Ramos (cell line): ENCODE results near the gene ANKRD11.
"Not testable (repeated sequence)": the region's sequence is repeated elsewhere in the genome, so short reads cannot be mapped to it uniquely, and the experiment has no call there.

Source experiments
- in situ Hi-C: fragments of 300-500 bp; cut with MboI; formaldehyde crosslinking; loops from one replicate; pipeline ENCODE4 v1.14.3; 2022; ENCODE audit warnings: low sequenced_read_pairs; ENCODE audit not compliant: unreplicated experiment

ANKRD11 gene

DNA sequence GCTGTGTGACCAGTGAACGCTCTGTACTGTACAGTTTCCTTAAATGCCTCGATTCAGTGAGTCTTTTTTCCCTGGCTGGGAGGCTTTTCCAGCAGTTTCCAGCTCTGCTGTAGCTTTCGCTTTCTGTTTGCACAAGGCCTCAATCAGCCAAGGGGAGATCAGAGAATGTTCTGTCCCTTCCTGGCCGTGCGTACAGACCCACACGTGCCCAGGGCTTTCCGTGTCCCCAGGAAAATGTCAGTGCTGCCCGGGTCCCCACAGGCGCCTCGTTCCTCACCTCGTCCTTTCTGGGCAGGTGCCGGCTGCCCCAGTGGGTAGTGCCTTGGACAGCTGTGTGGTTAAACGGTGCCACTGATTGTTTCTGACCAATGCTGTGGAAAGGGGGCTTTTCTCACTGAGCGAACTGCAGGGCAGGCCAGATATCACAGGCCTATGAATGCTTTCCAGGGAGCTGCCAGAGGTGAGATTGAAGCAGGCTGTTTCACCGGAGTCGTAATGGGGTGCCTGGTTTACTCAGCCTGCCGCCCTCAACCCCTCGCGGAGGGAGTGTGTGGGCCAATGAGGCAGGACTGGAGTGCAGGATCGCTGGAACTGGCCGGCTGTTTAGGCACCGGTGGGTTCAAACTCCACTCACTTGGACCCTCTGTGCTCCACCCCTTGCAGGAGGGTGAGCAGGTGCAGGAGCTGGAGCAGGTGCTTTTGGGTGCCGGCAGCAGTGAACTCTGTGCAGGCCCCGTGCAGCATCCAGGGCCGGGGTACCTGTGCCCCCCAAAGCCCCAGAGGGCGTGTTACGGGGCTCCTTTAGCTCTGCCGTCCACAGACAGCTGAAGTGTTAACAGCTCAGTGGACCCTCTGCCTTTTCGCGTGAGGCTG is 228.4 kb downstream of the ANKRD11 start:
- in situ Hi-C loops: no loop called here

DNA sequence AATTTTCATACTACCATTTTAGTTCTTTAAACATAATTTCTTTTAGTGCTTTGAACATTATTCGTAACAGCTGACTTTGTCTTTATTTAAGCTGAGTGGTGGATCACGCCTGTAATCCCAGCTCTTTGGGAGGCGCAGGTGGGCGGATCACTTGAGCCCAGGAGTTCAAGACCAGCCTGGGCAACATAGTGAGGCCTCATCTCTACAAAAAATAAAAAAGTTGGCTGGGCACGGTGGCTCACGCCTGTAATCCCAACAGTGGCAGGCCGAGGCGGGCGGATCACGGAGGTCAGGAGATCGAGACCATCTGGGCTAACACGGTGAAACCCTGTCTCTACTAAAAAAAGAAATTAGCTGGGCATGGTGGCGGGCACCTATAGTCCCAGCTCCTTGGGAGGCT is 230.5 kb downstream of the ANKRD11 start:
- in situ Hi-C loops: not testable (repeated sequence)

GRCh38 chr16:89257757-89258465 is 232.4 kb downstream of the ANKRD11 start:
- in situ Hi-C loops: no loop called here

GRCh38 chr16:89257281-89257731 is 233.1 kb downstream of the ANKRD11 start:
- in situ Hi-C loops: no loop called here

- in situ Hi-C loops: no loop called here
Observed at GRCh38 chr16:89256651-89257254, 233.6 kb downstream of the ANKRD11 start.

DNA sequence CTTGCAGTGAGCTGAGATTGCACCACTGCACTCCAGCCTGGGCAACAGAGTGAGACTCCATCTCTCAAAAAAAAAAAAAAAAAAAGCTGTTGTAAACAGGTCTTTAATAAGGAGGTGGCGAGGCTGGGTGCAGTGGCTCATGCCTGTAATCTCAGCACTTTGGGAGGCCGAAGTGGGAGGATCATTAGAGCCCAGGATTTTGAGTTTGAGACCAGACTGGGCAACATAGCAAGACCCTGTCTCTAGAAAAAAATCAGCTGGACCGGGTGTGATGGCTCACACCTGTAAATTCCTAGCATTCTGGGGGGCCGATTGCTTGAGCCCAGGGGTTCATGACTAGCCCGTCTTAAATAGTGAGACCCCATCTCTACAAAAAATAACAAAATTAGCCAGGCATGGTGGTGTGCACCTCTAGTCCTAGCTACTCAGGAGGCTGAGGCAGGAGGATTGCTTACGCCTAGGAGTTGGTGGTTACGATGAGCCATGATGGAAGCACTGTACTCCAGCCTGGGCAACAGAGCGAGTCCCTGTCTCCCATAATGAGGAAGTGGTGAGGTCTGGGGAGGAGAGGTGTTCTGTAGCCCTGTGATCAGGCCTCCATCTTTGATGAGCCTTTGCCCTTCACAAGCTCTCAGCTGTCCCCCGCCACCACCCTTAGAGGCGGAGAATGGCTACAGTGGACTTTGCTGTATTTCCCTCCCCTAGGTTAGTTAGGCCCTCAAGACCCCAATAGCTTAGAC is 236.6 kb downstream of the ANKRD11 start:
- in situ Hi-C loops: no loop called here

DNA sequence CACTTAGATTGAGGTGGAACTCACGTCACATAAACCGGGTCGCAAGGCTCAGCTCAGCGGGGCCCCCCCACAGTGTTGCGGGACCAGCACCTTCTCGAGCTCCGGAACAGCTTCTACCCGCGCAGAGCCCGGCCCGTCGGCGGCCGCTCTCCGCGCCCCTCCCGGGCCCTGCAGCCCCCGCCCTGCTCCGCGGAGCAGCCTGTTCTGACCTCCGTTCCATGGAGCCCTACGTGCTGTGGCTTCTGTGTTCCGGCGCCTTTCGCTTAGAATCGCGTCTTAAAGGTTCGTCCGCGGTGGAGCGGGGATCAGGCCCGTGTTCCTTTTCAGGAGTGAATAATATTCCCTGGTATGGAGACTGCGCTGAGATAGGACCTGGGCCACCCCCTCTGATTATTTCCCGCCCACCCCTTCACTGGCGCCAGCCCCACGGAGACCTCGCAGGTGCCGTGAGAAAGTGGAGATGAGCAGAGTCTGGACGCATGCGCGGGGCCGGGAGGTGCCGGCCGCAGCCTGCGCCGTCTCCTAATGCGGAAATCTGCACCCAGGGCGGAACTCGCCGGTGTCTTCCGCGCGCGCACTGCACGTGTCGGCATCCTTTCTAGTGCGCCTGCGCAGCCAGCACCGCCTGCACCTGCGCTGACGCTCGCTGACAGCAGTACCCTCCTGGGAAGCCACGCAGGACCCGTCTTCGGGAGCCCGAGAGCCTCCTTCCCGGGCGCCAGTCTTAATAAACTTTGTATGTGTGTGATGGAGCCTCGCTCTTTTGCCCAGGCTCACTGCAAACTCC is 242.0 kb downstream of the ANKRD11 start:
- in situ Hi-C loops: loop anchor here (25.0 kb wide), 1 partner anchor 1286 kb away; the partner anchor contains the start of gene BANP

DNA sequence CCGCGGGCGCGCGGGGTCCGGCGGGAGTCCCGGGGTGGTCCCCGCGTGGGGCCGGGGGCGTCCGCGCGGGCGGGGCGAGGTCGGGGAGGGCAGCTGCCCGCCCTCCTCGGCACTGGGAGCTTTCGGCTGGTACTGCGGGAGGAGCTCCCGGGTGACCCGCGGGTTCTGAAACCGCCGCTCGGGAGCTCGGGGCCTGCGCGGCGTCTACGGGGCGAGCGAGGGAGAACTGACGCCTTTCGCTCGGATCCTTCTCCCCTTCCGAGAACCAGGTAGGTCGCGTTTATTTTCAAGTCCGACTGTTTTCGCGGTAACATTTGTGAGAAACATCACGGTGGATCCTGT is 242.7 kb downstream of the ANKRD11 start:
- in situ Hi-C loops: loop anchor here (25.0 kb wide), 1 partner anchor 1285 kb away; the partner anchor contains the start of gene BANP

GRCh38 chr16:89246903-89247733 is 243.2 kb downstream of the ANKRD11 start:
- in situ Hi-C loops: loop anchor here (25.0 kb wide), 1 partner anchor 1285 kb away; the partner anchor contains the start of gene BANP

- in situ Hi-C loops: loop anchor here (25.0 kb wide), 1 partner anchor 1284 kb away; the partner anchor contains the start of gene BANP
Observed at GRCh38 chr16:89246383-89246902, 243.9 kb downstream of the ANKRD11 start.

DNA sequence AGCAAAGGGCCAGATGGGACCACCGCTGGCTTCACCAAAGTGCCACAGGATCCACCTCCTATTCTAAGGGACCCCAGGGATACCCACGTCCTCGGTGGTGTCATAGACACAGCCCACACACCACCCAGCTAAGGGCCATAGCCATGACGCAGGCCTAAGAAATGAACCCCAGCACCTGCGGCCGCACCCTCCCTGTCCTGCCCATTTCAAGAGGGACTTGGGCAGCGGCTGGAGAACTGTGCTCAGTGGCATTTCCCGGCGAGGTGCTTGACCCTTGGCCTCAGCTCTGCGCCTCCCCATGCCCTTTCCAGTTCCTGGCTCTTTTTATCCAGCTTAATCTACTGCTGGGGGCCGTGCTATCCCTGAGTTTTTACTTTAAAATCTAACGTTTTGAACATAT is 245.6 kb downstream of the ANKRD11 start:
- in situ Hi-C loops: loop anchor here (25.0 kb wide), 1 partner anchor 1282 kb away; the partner anchor contains the start of gene BANP

DNA sequence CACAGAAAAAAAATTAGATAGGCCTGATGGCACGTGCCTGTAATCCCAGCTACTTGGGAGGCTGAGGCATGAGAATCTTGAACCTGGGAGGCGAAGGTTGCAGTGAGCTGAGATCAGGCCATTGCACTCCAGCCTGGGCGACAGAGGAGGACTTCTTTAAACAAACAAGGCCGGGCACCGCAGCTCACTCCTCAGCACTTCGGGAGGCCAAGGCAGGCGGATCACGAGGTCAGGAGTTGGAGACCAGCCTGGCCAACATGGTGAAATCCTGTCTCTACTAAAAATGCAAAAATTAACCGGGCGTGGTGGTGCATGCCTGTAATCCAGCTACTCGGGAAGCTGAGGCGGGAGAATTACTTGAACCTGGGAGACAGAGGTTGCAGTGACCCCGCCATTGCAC is 246.1 kb downstream of the ANKRD11 start:
- in situ Hi-C loops: loop anchor here (25.0 kb wide), 1 partner anchor 1282 kb away; the partner anchor contains the start of gene BANP

DNA sequence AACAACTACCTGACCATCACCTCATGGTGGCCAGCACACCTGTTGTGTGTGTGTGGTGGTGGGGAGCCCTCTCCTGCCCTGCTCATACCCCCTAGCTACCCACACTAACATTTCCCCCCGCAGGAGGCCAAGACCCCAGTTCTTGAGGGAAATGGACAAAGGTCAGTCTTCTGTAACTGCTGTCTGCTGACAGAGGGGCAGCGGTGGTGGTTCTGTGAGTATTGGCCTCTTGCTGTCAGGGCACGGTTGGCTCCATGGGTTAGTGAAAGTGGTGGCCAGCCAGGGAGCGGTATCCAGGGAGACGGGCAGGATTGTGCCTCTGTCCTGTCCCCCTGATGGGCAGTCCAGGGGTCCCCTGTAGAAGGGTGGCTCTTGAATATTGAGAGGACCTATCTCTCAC is 246.7 kb downstream of the ANKRD11 start:
- in situ Hi-C loops: loop anchor here (25.0 kb wide), 1 partner anchor 1281 kb away; the partner anchor contains the start of gene BANP

DNA sequence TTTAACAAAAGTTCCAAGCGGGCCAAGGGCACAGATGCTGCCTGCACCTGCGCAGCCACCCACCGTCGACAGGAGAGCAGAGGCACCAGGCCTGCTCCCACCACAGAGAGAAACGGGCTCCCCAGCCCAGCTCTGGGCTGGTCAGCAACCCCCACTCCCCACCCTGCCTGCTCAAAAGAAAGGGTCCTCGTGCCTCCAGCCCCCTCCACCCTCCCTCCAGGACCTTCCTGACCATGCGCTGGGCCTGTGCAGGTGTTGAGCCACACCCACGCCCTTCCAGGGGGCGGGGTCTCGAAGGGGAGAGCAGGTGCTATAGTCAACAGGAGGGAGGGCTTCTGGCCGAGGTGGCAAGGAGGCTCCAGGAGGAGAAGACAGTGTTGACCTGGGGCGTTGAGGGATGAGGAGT is 247.6 kb downstream of the ANKRD11 start:
- in situ Hi-C loops: loop anchor here (25.0 kb wide), 1 partner anchor 1280 kb away; the partner anchor contains the start of gene BANP

DNA sequence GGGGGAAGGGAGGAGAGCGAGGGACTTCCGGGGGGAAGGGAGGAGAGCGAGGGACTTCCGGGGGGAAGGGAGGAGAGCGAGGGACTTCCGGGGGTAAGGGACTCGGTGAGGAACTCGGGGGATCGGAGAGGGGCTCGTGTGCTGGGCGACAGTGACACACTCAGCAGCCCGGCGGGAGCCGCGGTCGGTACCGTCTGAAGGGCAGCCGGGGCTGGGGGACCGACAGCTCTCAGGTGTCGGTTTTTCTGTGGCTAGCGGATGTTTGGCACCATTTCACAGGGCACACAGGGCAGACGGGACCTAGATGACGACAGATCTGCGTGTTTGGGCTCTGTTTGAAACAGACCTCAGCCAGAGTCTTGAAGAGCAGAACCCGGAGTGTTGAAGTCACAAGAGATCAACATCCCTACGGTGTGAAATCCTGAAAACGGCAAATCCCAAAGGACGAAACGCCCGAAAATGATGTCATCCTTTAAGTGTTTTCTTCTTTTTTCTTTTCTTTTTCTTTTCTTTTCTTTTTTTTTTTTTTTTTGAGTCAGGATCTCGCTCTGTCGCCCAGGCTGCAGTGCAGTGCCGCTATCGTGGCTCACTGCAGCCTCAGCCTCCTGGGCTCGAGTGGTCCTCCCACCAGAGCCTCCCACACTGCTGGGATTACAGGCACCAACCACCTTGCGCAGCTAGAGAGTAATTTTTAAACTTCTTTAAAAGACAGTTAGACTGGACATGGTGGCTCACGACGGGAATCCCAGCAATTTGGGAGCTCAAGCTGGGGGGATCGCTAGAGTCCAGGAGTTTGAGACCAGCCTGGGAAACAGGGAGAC is 249.0 kb downstream of the ANKRD11 start:
- in situ Hi-C loops: loop anchor here (25.0 kb wide), 1 partner anchor 1279 kb away; the partner anchor contains the start of gene BANP

GRCh38 chr16:89237733-89238132 is 252.6 kb downstream of the ANKRD11 start:
- in situ Hi-C loops: loop anchor here (25.0 kb wide), 1 partner anchor 1275 kb away; the partner anchor contains the start of gene BANP
